ENCODE data around the gene MDH2. TPM values are rescaled to one million over a fixed set of nuclear protein-coding genes. Genes with fewer than 3 reads are reported as not detected.

Gene MDH2
- total RNA-seq, 1 donor: 36.6 TPM

DNA sequence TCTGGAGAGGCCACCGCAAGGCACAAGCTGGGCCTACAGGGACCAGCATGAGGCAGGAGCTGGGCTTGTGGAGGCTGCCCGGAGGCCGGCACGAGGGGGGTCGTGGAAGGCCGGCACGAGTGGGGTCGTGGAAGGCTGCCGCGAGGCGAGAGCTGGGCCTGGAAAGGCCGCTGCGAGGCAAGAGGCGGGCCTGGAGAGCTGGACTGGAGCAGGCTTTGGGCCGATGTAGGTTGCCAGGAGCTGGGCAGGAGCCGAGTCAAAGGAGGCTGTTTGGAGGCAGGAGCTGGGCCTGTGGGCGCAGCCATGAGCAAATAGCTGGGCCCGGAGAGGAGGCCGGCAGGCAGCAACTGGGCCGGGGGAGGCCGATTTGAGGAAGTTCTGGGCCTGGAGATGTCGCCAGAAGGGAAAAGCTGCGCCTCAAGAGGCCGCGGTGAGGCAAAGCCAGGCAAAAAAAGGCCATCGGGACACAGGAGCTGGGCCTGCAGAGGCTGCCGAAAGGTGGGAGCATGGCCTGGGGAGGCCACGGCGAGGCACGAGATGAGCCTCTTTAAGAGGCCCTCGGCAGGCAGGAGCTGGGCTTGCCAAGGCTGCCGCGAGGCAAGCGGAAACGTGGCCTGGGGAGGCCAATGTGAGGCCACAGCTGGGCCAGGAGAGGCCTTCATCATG lies 26.5 kb downstream of the MDH2 start:
- Histone ChIP-seq H3K27ac (ENCODE audit: low read depth, low read length) (no peak overlapping the region), H3K79me2 (ENCODE audit: insufficient read depth, low read length) (no peaks in the 10 kb centered on the region), H3K27me3 (ENCODE audit: insufficient read depth, low read length) (no peaks in the 10 kb centered on the region), H4K20me1 (ENCODE audit: insufficient read depth, low read length) (no peaks in the 10 kb centered on the region), H3K36me3 (ENCODE audit: insufficient read depth, low read length) (no peaks in the 10 kb centered on the region), H3K9me3 (ENCODE audit: low read depth, low read length) (no peaks in the 10 kb centered on the region), H3K4me3 (ENCODE audit: insufficient read depth, low read length) (no peak overlapping the region), H2AFZ (ENCODE audit: low read length) (no peak overlapping the region), H3K4me2 (ENCODE audit: insufficient read depth, low read length) (no peak overlapping the region), H3K4me1 (ENCODE audit: insufficient read depth, low read length) (peaks cover 1% of the 10 kb centered on the region)
- no peak for TF ChIP-seq CTCF (IDR thresholded peaks at IDR 0.05; ENCODE audit: extremely low read depth, low read depth, low read length)
- DNase-seq (ENCODE audit: insufficient read length, low spot score, missing footprints): peak; percentile 13

DNA sequence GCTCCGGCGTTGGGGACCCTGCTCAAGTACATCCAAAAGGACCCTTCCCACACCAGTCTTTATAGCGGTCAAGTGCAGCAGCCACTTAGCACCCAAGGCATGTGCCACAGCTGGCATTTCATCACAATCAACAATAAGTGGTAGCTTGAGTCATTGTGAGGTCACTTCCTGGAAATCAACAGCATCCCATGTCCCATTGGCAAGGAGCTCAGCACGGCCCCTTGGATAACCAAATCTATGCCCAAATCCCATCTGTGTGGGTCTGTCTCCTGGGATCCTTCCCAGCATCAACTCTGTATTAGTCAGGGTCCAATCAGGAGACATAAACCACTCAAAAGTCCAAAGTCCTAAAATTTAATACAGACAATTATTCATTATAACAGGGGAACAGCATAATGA lies 27.1 kb downstream of the MDH2 start:
- no peak overlapping the region for H2AFZ ChIP-seq (ENCODE audit: low read length)
- H3K79me2 ChIP-seq (ENCODE audit: insufficient read depth, low read length): no peaks in the 10 kb centered on the region
- H3K4me3 ChIP-seq (ENCODE audit: insufficient read depth, low read length): no peak overlapping the region
- H3K4me1 ChIP-seq (ENCODE audit: insufficient read depth, low read length): no peaks in the 10 kb centered on the region
- H3K4me2 ChIP-seq (ENCODE audit: insufficient read depth, low read length): no peak overlapping the region
- peak; percentile 50 for DNase-seq (ENCODE audit: insufficient read length, low spot score, missing footprints)
- TF ChIP-seq CTCF (IDR thresholded peaks at IDR 0.05; ENCODE audit: extremely low read depth, low read depth, low read length): no peak
- no peaks in the 10 kb centered on the region for H3K9me3 ChIP-seq (ENCODE audit: low read depth, low read length)
- H3K27me3 ChIP-seq (ENCODE audit: insufficient read depth, low read length): no peaks in the 10 kb centered on the region
- H3K27ac ChIP-seq (ENCODE audit: low read depth, low read length): no peak overlapping the region
- H4K20me1 ChIP-seq (ENCODE audit: insufficient read depth, low read length): no peaks in the 10 kb centered on the region
- H3K36me3 ChIP-seq (ENCODE audit: insufficient read depth, low read length): no peaks in the 10 kb centered on the region

DNA sequence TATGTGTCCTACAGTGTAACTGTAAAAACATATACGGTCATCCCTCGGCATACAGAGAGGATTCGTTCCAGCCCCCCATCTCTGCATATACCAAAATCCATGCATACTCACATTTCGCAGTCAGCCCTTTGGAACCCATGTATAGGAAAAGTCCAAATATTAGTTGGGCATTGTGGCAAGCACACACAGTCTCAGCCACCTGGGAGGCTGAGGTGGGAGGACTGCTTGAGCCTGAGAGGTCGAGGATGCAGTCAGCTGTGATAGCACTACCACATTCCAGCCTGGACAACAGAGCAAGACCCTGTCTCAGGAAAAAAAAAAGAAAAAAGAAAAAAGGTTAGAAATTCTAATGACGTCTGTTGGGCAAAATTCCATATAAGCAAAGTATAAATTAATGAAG lies 29.1 kb downstream of the MDH2 start:
- no peak overlapping the region for H3K27ac ChIP-seq (ENCODE audit: low read depth, low read length)
- peaks cover 3% of the 10 kb centered on the region for H3K4me1 ChIP-seq (ENCODE audit: insufficient read depth, low read length)
- H3K27me3 ChIP-seq (ENCODE audit: insufficient read depth, low read length): no peaks in the 10 kb centered on the region
- H3K4me2 ChIP-seq (ENCODE audit: insufficient read depth, low read length): no peak overlapping the region
- no peaks in the 10 kb centered on the region for H4K20me1 ChIP-seq (ENCODE audit: insufficient read depth, low read length)
- no peaks in the 10 kb centered on the region for H3K36me3 ChIP-seq (ENCODE audit: insufficient read depth, low read length)
- H3K9me3 ChIP-seq (ENCODE audit: low read depth, low read length): no peaks in the 10 kb centered on the region
- no peak overlapping the region for H2AFZ ChIP-seq (ENCODE audit: low read length)
- TF ChIP-seq CTCF (IDR thresholded peaks at IDR 0.05; ENCODE audit: extremely low read depth, low read depth, low read length): no peak
- H3K4me3 ChIP-seq (ENCODE audit: insufficient read depth, low read length): no peak overlapping the region
- no peaks in the 10 kb centered on the region for H3K79me2 ChIP-seq (ENCODE audit: insufficient read depth, low read length)
- DNase-seq (ENCODE audit: insufficient read length, low spot score, missing footprints): no peak

DNA sequence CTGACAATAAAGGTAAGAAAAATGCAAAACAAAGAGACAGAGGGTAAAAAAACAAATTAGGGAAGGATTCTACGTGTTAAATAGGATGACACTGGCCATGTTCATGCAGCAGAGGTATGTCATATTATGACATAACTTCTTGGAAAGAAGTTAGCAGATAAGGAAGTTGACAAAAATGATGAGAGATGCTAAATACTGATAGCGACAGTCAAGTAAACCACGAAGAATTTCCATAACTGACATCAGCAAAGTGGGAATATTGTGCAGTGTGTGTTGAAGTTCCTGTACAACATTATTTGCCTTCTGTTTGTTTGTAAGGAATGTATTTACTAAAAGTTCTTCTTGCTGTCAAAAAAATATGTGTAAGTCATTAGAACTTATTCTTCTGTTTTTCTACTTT lies 29.5 kb downstream of the MDH2 start:
- Histone ChIP-seq H3K4me1 (ENCODE audit: insufficient read depth, low read length) (peaks cover 6% of the 10 kb centered on the region), H3K9me3 (ENCODE audit: low read depth, low read length) (no peaks in the 10 kb centered on the region), H3K27ac (ENCODE audit: low read depth, low read length) (no peak overlapping the region), H3K79me2 (ENCODE audit: insufficient read depth, low read length) (no peaks in the 10 kb centered on the region), H3K4me2 (ENCODE audit: insufficient read depth, low read length) (no peak overlapping the region), H3K27me3 (ENCODE audit: insufficient read depth, low read length) (no peaks in the 10 kb centered on the region), H3K4me3 (ENCODE audit: insufficient read depth, low read length) (no peak overlapping the region), H3K36me3 (ENCODE audit: insufficient read depth, low read length) (no peaks in the 10 kb centered on the region), H2AFZ (ENCODE audit: low read length) (no peak overlapping the region), H4K20me1 (ENCODE audit: insufficient read depth, low read length) (no peaks in the 10 kb centered on the region)
- TF ChIP-seq CTCF (IDR thresholded peaks at IDR 0.05; ENCODE audit: extremely low read depth, low read depth, low read length): no peak
- DNase-seq (ENCODE audit: insufficient read length, low spot score, missing footprints): no peak
